ENCODE measurements around the gene OR6S1. TPM values are rescaled to one million over a fixed set of nuclear protein-coding genes. Genes with fewer than 3 reads are reported as not detected.

The OR6S1 gene
- total RNA-seq, 1 donor from 2014 or later = not detected

- peaks cover 3% of the 10 kb centered on the region for H3K4me1 Mint-ChIP-seq (ENCODE audit: low read depth)
- TF ChIP-seq CTCF (IDR thresholded peaks at IDR 0.05; ENCODE audit: unreplicated experiment) = no peak
- DNase-seq (ENCODE audit: low spot score, unreplicated experiment) = no peak
- no peaks in the 10 kb centered on the region for H3K36me3 Mint-ChIP-seq (ENCODE audit: insufficient read depth)
- no peaks in the 10 kb centered on the region for H3K9me3 Mint-ChIP-seq (ENCODE audit: low read depth)
- H3K27ac Mint-ChIP-seq = no peak overlapping the region
- no peak overlapping the region for H3K4me3 Mint-ChIP-seq (ENCODE audit: low read depth)
- peaks cover 8% of the 10 kb centered on the region for H3K27me3 Mint-ChIP-seq
Observed at GRCh38 chr14:20617138-20618003, 24.1 kb downstream of the OR6S1 start.

GRCh38 chr14:20615996-20616395 is 25.5 kb downstream of the OR6S1 start:
- Mint-ChIP-seq H3K27ac (no peak overlapping the region), H3K9me3 (ENCODE audit: low read depth) (no peaks in the 10 kb centered on the region), H3K4me3 (ENCODE audit: low read depth) (no peak overlapping the region), H3K4me1 (ENCODE audit: low read depth) (peaks cover 3% of the 10 kb centered on the region), H3K36me3 (ENCODE audit: insufficient read depth) (no peaks in the 10 kb centered on the region), H3K27me3 (no peaks in the 10 kb centered on the region)
- no peak for DNase-seq (ENCODE audit: low spot score, unreplicated experiment)
- no peak for TF ChIP-seq CTCF (IDR thresholded peaks at IDR 0.05; ENCODE audit: unreplicated experiment)

- H3K4me1 Mint-ChIP-seq (ENCODE audit: low read depth) = peaks cover 3% of the 10 kb centered on the region
- no peaks in the 10 kb centered on the region for H3K9me3 Mint-ChIP-seq (ENCODE audit: low read depth)
- no peak for TF ChIP-seq CTCF (IDR thresholded peaks at IDR 0.05; ENCODE audit: unreplicated experiment)
- no peak for DNase-seq (ENCODE audit: low spot score, unreplicated experiment)
- no peak overlapping the region for H3K4me3 Mint-ChIP-seq (ENCODE audit: low read depth)
- no peak overlapping the region for H3K27ac Mint-ChIP-seq
- H3K27me3 Mint-ChIP-seq = no peaks in the 10 kb centered on the region
- no peaks in the 10 kb centered on the region for H3K36me3 Mint-ChIP-seq (ENCODE audit: insufficient read depth)
Observed at GRCh38 chr14:20614038-20614840, 27.3 kb downstream of the OR6S1 start.

GRCh38 chr14:20613094-20614037 is 28.1 kb downstream of the OR6S1 start:
- Mint-ChIP-seq H3K36me3 (ENCODE audit: insufficient read depth) (no peaks in the 10 kb centered on the region), H3K27me3 (no peaks in the 10 kb centered on the region), H3K27ac (no peak overlapping the region), H3K4me3 (ENCODE audit: low read depth) (no peak overlapping the region), H3K9me3 (ENCODE audit: low read depth) (no peaks in the 10 kb centered on the region), H3K4me1 (ENCODE audit: low read depth) (peaks cover 3% of the 10 kb centered on the region)
- DNase-seq (ENCODE audit: low spot score, unreplicated experiment) = peak; percentile 60
- peak; percentile 78 for TF ChIP-seq CTCF (IDR thresholded peaks at IDR 0.05; ENCODE audit: unreplicated experiment)
